A549 (cell line): ENCODE results near the gene MATN4.

Source experiments
- GATA3 ChIP-seq: IDR thresholded peaks from 2 replicates; pipeline ENCODE4 v1.6.1; 2012; ENCODE audit warnings: borderline replicate concordance
- NFE2L2 ChIP-seq: fragments of 150-350 bp; conservative IDR thresholded peaks from 2 replicates; pipeline ENCODE4 v1.6.1; 2014; ENCODE audit warnings: low read length
- RAD21 ChIP-seq, 2 experiments: fragments of >200 bp in 1 of 2; sonication (Bioruptor Twin) in 1 of 2; formaldehyde crosslinking in 1 of 2; IDR thresholded peaks in 1 of 2; conservative IDR thresholded peaks in 1 of 2; 2 replicates in 1 of 2; 3 replicates in 1 of 2; pipeline ENCODE4 v1.6.1; 2012 to 2018; ENCODE audit warnings: inconsistent platforms in 1 of 2
- TF ChIP-seq, protein P1 (sequence below): fragments of >200 bp; sonication (Bioruptor Twin); formaldehyde crosslinking; IDR thresholded peaks from 3 replicates; pipeline ENCODE4 v1.5.1; 2016

DNA sequence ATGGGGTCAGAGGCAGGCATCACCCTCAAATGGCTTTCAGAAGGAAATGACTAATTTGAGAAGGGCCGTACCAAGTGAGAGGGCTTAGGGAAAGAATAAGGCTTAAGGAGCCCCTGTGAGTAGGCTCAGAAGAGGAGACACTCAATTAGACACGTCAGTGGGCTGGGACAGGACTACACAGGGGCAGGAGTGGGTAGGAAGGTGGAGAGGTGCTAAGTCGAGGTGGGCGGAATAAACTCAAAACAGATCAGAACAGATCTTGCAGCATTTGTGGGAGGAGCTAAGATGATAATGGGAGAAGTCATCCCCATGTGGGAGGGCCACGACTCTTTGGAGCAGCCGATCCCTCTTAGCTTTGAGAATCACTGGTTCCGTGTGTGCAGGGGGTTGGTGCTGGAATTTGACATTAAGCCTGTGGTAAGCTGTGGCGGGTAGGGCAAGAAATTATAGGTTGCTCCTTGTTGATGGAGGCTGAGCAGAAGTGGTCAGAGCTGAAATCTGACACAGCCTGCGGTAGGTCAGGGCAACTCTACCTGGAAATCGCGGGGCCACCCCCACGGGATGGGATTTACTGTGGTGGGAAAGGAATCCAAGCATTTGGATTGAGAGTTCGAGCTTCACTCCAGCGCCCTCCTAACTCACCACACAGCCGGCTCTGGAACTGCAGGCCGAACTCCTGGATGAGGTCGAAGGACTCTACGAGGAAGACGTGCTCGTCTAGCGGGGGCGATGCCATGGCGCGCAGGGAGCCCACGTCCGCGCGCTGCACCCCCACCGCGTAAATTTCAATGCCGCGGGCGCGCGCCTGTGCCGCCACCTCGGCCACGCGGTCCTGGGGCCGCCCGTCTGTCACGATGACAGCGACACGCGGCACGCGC, 4.3 kb downstream of the MATN4 start:
- no peak for TF ChIP-seq GATA3
- TF ChIP-seq, protein P1, sequence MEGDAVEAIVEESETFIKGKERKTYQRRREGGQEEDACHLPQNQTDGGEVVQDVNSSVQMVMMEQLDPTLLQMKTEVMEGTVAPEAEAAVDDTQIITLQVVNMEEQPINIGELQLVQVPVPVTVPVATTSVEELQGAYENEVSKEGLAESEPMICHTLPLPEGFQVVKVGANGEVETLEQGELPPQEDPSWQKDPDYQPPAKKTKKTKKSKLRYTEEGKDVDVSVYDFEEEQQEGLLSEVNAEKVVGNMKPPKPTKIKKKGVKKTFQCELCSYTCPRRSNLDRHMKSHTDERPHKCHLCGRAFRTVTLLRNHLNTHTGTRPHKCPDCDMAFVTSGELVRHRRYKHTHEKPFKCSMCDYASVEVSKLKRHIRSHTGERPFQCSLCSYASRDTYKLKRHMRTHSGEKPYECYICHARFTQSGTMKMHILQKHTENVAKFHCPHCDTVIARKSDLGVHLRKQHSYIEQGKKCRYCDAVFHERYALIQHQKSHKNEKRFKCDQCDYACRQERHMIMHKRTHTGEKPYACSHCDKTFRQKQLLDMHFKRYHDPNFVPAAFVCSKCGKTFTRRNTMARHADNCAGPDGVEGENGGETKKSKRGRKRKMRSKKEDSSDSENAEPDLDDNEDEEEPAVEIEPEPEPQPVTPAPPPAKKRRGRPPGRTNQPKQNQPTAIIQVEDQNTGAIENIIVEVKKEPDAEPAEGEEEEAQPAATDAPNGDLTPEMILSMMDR = no peak
- no peak for TF ChIP-seq RAD21 (conservative IDR thresholded peaks at IDR 0.05 in 1 of 2, IDR thresholded peaks at IDR 0.05 in 1 of 2)
- TF ChIP-seq NFE2L2 = no peak
